Mammary epithelial cell (primary cell): ENCODE data around the gene KCNJ5.

ENCODE experiments used
- CTCF ChIP-seq, 2 donors: IDR thresholded peaks in 1 of 2; conservative IDR thresholded peaks in 1 of 2; 2 replicates each; pipeline ENCODE4 v1.5.1; 2011 to 2012; ENCODE audit warnings: inconsistent platforms in 2 of 2, low read length in 2 of 2, mild to moderate bottlenecking in 2 of 2, control low read depth in 1 of 2, low read depth in 1 of 2; ENCODE audit not compliant: insufficient read depth in 1 of 2; ENCODE audit errors: extremely low read depth in 1 of 2
- EZH2 ChIP-seq: IDR thresholded peaks from 2 replicates; pipeline ENCODE4 v1.6.1; 2012; ENCODE audit warnings: low read length, inconsistent platforms, borderline replicate concordance

DNA sequence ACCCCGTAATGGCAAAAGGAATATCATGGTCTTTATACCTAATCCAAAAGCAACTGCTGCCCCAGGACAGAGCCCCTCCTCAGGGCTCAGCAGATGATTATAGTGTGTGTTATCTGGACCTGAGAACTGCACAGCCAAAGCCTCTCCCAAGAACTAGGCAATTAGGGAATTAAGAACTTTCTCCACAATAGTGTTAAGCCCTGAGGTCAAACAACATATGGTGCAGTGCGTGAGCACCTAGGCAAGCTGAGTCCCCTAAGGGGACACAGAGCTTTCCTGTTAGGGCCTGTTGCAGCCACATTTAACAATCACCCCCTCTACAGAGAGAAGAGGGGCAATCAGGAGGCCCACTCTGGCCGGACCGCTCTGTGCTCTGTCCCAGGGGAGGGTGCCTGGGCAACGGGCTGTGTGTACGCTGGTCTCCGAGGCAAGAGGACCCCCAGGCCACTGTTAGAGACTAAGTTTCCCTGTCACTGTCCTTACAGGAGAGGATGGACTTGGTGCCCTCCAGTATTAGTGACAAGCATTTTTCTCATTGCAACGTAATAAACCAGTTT, 1.4 kb upstream of the KCNJ5 start:
- TF ChIP-seq CTCF (conservative IDR thresholded peaks at IDR 0.05 in 1 of 2, IDR thresholded peaks at IDR 0.05 in 1 of 2; ENCODE audit: extremely low read depth in 1 of 2, insufficient read depth in 1 of 2, low read depth in 1 of 2, low read length in 2 of 2): no peak
- TF ChIP-seq EZH2: no peak
